GM13977 (cell line): ENCODE measurements around the gene ITPR3.
"Not testable (repeated sequence)": the region's sequence is repeated elsewhere in the genome, so short reads cannot be mapped to it uniquely, and the experiment has no call there.

Source experiments
- DNase-seq: peaks from one replicate; pipeline ENCODE4 v3.0.0; 2012; ENCODE audit warnings: low spot score
- CTCF ChIP-seq: IDR thresholded peaks from 2 replicates; pipeline ENCODE4 v1.5.1; 2012; ENCODE audit warnings: mild to moderate bottlenecking, control low read depth; ENCODE audit not compliant: insufficient read depth; ENCODE audit errors: extremely low read depth, missing control alignments
- in situ Hi-C: fragments of 300-500 bp; cut with MboI; formaldehyde crosslinking; loops from one replicate; pipeline ENCODE4 v1.12.0; 2022; ENCODE audit warnings: low sequenced_read_pairs, low pct_unique_long_range_greater_than_20kb, mixed read lengths, inconsistent platforms; ENCODE audit not compliant: unreplicated experiment

ITPR3 gene

GRCh38 chr6:33628401-33628964 lies 7.4 kb downstream of the ITPR3 start:
- in situ Hi-C loops: no loop called here
- no peak for TF ChIP-seq CTCF

GRCh38 chr6:33630014-33630413 lies 8.9 kb downstream of the ITPR3 start:
- TF ChIP-seq CTCF: no peak
- in situ Hi-C loops: no loop called here
- no peak for DNase-seq

More at GRCh38 chr6:33628401-33628964, 7.4 kb downstream of the ITPR3 start:
- DNase-seq: no peak

GRCh38 chr6:33631521-33631920 lies 10.4 kb downstream of the ITPR3 start:
- in situ Hi-C loops: not testable (repeated sequence)

GRCh38 chr6:33631971-33632557 lies 10.9 kb downstream of the ITPR3 start:
- no peak for DNase-seq

More at GRCh38 chr6:33631521-33631920, 10.4 kb downstream of the ITPR3 start:
- DNase-seq: not testable (repeated sequence)

GRCh38 chr6:33632558-33633039 lies 11.5 kb downstream of the ITPR3 start:
- DNase-seq: peak; percentile 78
- in situ Hi-C loops: no loop called here
- TF ChIP-seq CTCF: peak; percentile 85

More at GRCh38 chr6:33631971-33632557, 10.9 kb downstream of the ITPR3 start:
- in situ Hi-C loops: no loop called here
- TF ChIP-seq CTCF: no peak

- in situ Hi-C loops: no loop called here
- no peak for DNase-seq
- TF ChIP-seq CTCF: no peak
These were observed 12.0 kb downstream of the ITPR3 start for GRCh38 chr6:33633084-33633461.

GRCh38 chr6:33633462-33634158 lies 12.5 kb downstream of the ITPR3 start:
- DNase-seq: peak; percentile 91
- TF ChIP-seq CTCF: no peak

More at GRCh38 chr6:33633462-33634158, 12.5 kb downstream of the ITPR3 start:
- in situ Hi-C loops: no loop called here
